NOMO-1 treated with DMSO at 0.1 percent for 48 hours (cell line): ENCODE measurements around the gene RASA3.

Source experiments
- DNase-seq: peaks from one replicate; lab custom pipeline; 2025; ENCODE audit not compliant: unreplicated experiment; lab: John Stamatoyannopoulos, UW

RASA3 gene

GRCh38 chr13:114069376-114070097 is 62.9 kb downstream of the RASA3 start:
- no peak for DNase-seq

GRCh38 chr13:114068656-114069318 is 63.6 kb downstream of the RASA3 start:
- DNase-seq: peak; percentile 21

GRCh38 chr13:114067886-114068651 is 64.4 kb downstream of the RASA3 start:
- no peak for DNase-seq

- peak; percentile 88 for DNase-seq
Measured at GRCh38 chr13:114067381-114067885, 65.0 kb downstream of the RASA3 start.

- no peak for DNase-seq
Measured at GRCh38 chr13:114066956-114067355, 65.5 kb downstream of the RASA3 start.

GRCh38 chr13:114065926-114066774 is 66.3 kb downstream of the RASA3 start:
- DNase-seq: no peak

- DNase-seq: peak; percentile 95
Measured at GRCh38 chr13:114065141-114065925, 67.1 kb downstream of the RASA3 start.

GRCh38 chr13:114064450-114065140 is 67.8 kb downstream of the RASA3 start:
- DNase-seq: no peak

- peak; percentile 54 for DNase-seq
Measured at GRCh38 chr13:114063545-114064449, 68.6 kb downstream of the RASA3 start.

- peak; percentile 76 for DNase-seq
Measured at GRCh38 chr13:114062754-114063153, 69.7 kb downstream of the RASA3 start.

GRCh38 chr13:114062341-114062740 is 70.1 kb downstream of the RASA3 start:
- DNase-seq: no peak

- DNase-seq: no peak
Measured at GRCh38 chr13:114061744-114062143, 70.7 kb downstream of the RASA3 start.

GRCh38 chr13:114061047-114061446 is 71.4 kb downstream of the RASA3 start:
- no peak for DNase-seq

- no peak for DNase-seq
Measured at GRCh38 chr13:114059946-114060860, 72.2 kb downstream of the RASA3 start.

- DNase-seq: no peak
Measured at GRCh38 chr13:114059428-114059827, 73.0 kb downstream of the RASA3 start.

- DNase-seq: no peak
Measured at GRCh38 chr13:114058051-114058867, 74.2 kb downstream of the RASA3 start.
